ENCODE measurements around the gene SUFU. TPM values are rescaled to one million over a fixed set of nuclear protein-coding genes. Genes with fewer than 3 reads are reported as not detected.
A peak's percentile ranks its signal among the peaks of the same experiment; 100 is the strongest.

The SUFU gene
- total RNA-seq, 2 donors from 2014 or later, result 8.0 to 9.3 TPM

DNA sequence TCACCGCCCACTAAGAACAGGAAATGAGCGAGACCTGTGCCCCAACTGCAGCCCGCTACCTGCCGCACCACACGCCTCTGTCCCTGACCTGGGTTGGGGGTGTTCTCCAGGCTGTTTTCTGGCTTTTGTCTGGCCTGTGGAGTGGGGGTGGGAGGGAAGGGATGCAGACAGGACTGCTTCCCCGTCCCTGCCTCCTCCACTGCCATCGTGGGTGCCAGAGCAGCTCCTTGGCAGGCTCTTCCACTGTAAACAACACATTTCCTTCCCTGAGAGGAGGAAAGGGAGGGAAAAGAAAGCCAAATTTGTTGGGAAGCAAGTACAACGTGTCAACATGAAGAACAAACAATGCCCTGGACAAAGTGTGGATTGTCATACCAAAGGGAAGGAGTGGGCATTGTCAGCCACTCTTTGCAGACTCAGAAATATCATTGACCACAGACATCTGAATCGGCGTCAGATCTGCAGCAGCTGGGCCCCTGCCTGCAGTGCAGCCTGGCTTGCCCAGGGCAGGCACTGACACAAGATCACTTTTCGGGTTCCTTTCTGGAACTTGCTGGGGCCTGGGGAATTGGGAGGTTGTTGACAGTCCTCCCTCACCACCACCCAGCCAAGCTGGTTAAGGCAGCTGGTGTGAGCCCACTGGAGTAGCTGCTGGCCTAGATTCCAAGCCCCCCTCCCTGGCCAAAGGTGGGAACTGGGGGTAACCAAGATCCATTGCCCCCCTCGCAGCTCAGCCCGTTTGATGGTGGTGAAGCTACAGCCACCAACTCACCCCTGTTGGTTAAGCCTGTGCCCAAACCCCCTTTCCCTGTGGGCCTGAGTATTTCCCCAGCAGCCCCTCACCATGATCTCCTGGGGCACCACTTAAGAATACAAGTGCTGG, 117.9 kb downstream of the SUFU start:
- ATAC-seq (no peak), DNase-seq (no peak)
- intact Hi-C loops (cut with DNase I, micrococcal nuclease), result no loop called here

GRCh38 chr10:102624094-102624493, 120.3 kb downstream of the SUFU start:
- DNase-seq (no peak), ATAC-seq (no peak)
- intact Hi-C loops (cut with DNase I, micrococcal nuclease), result no loop called here

DNA sequence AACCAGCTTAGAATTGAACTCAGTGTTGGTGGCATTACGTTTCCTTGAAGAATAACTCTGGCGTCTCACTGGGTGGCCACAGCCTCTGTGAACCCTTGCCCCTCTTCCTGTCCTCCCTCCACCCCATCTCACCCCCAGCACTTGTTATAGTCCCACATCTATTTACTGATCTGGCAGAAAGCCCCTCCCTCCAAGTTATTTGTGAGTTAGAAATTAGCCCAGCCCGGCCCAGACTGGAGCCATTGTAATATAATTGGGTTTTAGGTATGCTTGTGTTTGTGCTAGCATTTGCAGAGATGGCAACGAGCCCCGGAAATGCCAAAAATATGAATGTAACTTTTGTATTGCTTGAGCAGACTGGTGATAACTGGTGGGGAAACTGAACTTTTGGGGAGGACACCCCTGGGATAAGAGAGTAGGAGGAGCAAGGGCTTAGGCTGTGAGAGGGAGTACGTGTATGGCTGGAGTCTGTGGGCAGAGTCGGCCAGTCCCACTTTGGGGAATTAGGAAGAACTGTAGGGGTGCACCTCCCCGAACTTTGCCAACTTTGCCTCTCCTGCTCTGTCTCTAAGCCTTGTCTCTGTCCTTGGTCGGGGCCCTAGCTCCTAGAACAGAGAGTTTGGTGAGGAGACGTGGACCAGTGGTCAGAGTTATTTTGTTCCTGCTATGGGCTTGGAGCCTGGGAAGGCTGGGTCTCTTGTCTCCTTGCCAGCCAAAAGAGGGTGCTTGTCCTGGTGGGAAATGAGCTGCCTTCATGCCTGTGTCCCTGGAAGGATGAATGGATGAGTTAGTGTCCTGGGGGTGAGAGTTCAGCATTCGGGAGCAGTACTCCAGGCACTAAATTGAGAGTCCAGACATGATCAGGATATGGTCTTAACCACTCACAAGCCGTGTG, 121.2 kb downstream of the SUFU start:
- DNase-seq (no peak), ATAC-seq (no peak)
- intact Hi-C loops (cut with DNase I, micrococcal nuclease), result no loop called here

DNA sequence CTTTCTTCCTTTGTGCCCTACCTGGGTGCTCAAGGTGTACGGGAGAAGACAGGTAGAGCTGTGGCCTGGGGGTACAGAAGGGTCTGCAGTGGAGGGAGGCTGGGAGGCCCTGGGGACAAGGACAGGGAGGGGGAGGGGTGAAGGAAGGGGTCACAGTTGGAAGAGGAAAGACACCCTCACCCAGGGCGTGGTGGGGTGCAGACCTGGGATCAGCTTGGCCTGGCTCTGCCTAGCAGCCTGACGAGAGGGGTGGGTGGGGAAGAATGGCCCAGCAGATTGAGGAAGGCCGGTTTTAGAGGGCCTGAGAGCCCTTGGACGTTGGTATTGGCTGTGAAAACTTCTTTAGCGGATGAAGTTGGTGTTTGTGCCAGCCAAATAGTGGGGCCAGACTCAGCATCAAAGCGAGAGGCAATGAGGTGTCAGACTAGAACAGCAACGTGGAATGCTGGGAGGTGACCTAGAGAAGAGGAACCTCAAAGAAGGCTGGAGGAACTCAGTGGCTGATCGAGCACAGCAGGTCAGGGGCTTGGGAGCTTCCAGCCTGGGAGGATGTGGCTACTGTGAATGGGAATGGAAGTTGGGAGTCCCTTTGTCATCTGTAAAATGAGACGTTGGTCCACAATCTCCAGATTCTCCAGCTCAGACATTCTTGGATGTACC, 122.4 kb downstream of the SUFU start:
- DNase-seq, result no peak
- ATAC-seq, result no peak
- intact Hi-C loops (cut with DNase I, micrococcal nuclease), result no loop called here

- ATAC-seq (no peak), DNase-seq (no peak)
- intact Hi-C loops (cut with DNase I, micrococcal nuclease), result no loop called here
Observed at GRCh38 chr10:102627291-102627735, 123.5 kb downstream of the SUFU start.

DNA sequence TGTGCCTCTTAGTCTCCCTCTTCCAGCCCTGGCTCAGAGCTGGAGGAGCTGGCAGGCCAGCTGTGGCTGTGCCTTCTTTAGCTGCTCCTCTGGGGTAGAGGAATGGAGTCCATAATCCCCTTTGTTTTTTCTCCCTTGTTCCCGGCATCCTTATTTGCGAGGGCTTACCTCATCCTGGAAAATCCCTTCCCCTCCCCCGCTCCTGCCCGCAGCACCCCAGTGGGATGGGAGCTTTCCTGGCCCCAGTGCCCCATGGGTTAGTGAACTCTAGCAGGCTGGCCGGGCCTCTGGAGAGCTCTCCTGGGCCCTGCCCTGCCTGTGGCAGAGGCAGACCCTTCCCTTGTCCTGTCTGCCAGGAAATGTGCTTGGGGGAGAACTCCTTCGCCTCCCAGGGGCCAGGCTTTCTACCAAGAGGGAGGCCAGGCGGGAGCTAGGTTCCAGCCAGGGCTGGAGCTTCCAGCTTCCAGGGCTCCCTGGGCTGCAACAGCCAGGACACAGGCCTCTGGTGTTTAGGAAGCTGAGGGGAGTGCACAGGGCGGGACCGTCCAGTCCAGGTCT, 124.0 kb downstream of the SUFU start:
- DNase-seq (no peak), ATAC-seq (no peak)
- intact Hi-C loops (cut with DNase I, micrococcal nuclease), result no loop called here

- DNase-seq, result no peak
- intact Hi-C loops (cut with DNase I, micrococcal nuclease), result no loop called here
- ATAC-seq, result no peak
Observed at GRCh38 chr10:102628451-102628911, 124.7 kb downstream of the SUFU start.

GRCh38 chr10:102629661-102630614, 126.2 kb downstream of the SUFU start:
- no peak for ATAC-seq
- DNase-seq, result no peak
- intact Hi-C loops (cut with DNase I, micrococcal nuclease), result no loop called here

- no peak for ATAC-seq
- intact Hi-C loops (cut with DNase I, micrococcal nuclease), result no loop called here
- DNase-seq, result no peak
Observed at GRCh38 chr10:102630663-102631062, 126.9 kb downstream of the SUFU start.

DNA sequence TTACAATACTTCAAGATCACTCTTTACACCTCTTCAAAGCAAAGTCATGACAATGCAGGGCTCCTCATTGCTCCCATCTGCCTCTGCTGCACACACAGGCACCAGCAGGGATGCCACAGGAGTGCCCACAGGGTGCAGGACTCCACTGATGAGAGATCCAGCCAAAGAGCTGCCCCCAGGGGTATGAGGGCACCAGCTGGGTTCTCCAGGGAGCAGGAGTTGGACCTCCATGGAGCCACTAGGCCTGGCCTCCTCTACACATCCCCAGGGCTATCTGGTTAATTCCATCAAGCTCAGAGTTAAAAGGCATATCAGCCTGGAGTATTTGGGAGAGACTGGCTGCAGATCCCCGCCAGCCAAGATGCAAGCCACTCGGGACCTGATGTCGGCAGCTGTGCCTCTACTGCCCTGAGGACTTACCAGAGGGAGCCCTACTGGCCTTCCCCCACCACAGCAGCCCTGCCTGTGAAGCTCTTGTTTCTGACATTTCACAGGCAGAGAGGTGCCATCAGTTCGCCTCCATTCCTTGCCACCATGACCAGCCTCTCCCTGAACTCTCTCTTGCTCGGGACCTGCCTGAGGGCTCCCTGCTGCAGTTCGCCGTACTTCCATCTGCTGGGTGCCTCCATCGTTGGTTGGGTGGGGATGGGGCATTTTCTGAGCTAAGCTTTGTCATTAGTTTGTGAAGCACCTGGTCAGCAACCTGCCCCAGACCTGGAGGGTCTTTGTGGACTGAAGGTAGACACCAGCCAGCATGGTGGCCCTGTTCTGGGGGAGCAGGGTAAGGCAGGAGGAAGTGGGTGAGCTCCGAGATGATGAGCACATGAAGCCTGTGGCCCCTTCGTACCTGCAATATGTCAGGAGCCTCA, 128.0 kb downstream of the SUFU start:
- ATAC-seq (no peak), DNase-seq (peak in 1 of 2 donors; percentile 20)
- intact Hi-C loops (cut with DNase I, micrococcal nuclease), result no loop called here

GRCh38 chr10:102632394-102633111, 128.8 kb downstream of the SUFU start:
- ATAC-seq (no peak), DNase-seq (peak in 1 of 2 donors; percentile 24)
- intact Hi-C loops (cut with DNase I, micrococcal nuclease), result no loop called here

GRCh38 chr10:102633287-102633686, 129.5 kb downstream of the SUFU start:
- ATAC-seq, result no peak
- intact Hi-C loops (cut with DNase I, micrococcal nuclease), result no loop called here
- DNase-seq, result no peak

DNA sequence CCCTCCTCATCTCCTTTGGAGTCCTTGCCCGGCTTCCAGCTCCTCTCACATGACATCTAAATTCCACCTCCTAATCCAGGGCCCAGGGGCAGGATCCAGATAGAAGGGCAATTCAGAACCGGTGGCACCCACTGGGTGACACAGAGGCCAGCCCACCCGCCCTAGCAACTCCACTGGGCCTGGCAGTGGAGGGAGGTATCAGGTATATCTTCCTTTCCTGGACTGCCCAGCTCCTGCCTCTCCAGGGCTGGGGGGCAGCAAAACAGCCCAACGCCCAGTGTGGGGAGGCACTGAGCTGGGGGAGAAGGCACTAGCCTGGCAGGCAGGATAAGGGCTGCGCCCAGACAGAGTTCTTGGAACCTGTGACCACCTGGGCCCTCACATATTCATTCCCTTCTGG, 130.1 kb downstream of the SUFU start:
- intact Hi-C loops (cut with DNase I, micrococcal nuclease), result no loop called here
- DNase-seq (no peak), ATAC-seq (no peak)

DNA sequence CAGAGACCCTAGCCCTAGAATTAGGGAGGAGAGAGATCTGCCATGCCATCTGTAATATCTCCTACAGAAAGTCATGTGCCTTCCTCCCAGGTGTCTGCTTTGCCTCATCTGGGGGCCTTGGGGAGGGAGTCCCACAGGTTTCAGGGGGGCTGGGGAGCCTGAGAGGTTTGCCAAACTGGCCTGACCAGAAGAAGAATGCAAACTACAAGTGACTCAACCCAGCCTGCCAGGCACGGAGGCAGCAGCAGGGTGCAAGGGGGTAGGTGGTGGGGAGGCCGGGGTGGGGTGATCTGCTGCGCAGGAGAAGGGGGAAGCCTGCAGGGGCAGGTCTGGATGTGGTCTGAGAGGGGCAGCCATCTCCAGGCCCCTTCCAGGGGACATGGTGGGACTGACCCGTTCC, 130.9 kb downstream of the SUFU start:
- DNase-seq, result no peak
- no peak for ATAC-seq
- intact Hi-C loops (cut with DNase I, micrococcal nuclease), result no loop called here

GRCh38 chr10:102635377-102635776, 131.6 kb downstream of the SUFU start:
- ATAC-seq (peak; percentile 11), DNase-seq (no peak)

GRCh38 chr10:102639537-102639936, 135.8 kb downstream of the SUFU start:
- DNase-seq, result no peak
- no peak for ATAC-seq
- intact Hi-C loops (cut with DNase I, micrococcal nuclease), result no loop called here

More at GRCh38 chr10:102635377-102635776, 131.6 kb downstream of the SUFU start:
- intact Hi-C loops (cut with DNase I, micrococcal nuclease), result no loop called here
